Measurements from ENCODE around the gene LGALS7B. TPM values are rescaled to one million over a fixed set of nuclear protein-coding genes. Genes with fewer than 3 reads are reported as not detected.

LGALS7B gene
- total and polyA plus RNA-seq, 2 of the 8 experiments (the other 6 are each of a cell fraction or from before 2014, with no cell fraction given), result 3.6 TPM; not detected in 1

DNA sequence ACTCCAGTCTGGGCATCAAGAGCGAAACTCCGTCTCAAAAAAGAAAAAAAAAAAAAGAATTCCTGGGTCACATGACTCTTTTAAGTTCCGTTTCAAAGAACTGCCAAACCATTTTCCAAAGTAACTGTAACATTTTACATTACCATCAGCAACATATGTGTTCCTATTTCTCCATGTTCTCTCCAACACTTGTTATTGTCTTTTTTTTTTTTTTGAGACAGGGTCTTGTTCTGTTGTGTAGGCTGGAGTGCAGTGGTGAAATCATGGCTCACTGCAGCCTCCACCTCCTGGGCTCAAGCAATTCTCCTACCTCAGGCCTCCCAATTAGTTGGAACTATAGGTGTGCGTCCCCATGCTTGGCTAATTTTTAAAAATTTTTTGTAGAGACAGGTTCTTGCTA, 6.5 kb downstream of the LGALS7B start:
- Histone ChIP-seq H2BK5ac (ENCODE audit: low read depth, low read length) (no peak overlapping the region), H3K23me2 (ENCODE audit: low read depth, low read length) (no peaks in the 10 kb centered on the region), H3K79me1 (ENCODE audit: low read depth, low read length) (no peaks in the 10 kb centered on the region), H3K4me3 (ENCODE audit: extremely low read depth in 1 of 4, insufficient read depth in 2 of 4, low read depth in 3 of 4, low read length in 4 of 4) (no peak overlapping the region), H2AFZ (ENCODE audit: low read length) (no peak overlapping the region), H2BK20ac (ENCODE audit: low read length) (no peak overlapping the region), H2BK15ac (ENCODE audit: low read length) (no peak overlapping the region), H3K9ac (replicated peaks in 1 of 4; ENCODE audit: extremely low read depth in 1 of 4, low read depth in 3 of 4, low read length in 3 of 4) (no peak overlapping the region), H4K20me1 (replicated peaks in 1 of 2; ENCODE audit: control insufficient read depth in 1 of 2, insufficient read depth in 2 of 2, low read length in 2 of 2) (no peaks in the 10 kb centered on the region), H2BK120ac (replicated peaks; ENCODE audit: low read depth, low read length) (no peak overlapping the region), H3K27me3 (replicated peaks in 1 of 4; ENCODE audit: control insufficient read depth in 3 of 4, extremely low read depth in 1 of 4, insufficient read depth in 3 of 4, low read length in 3 of 4) (peaks cover 0 to 12% (median 3%) of the 10 kb centered on the region in 4 experiments; a peak in 4 of 7 replicates), H3K18ac (ENCODE audit: extremely low read depth, low read length) (no peak overlapping the region), H3K14ac (ENCODE audit: insufficient read length) (no peak overlapping the region), H4K91ac (replicated peaks; ENCODE audit: insufficient read length, low read length) (no peak overlapping the region), H4K8ac (ENCODE audit: extremely low read depth, insufficient read depth, low read length) (no peak overlapping the region), H3K9me3 (ENCODE audit: insufficient read depth in 2 of 2, low read depth in 1 of 2, low read length in 1 of 2) (no peaks in the 10 kb centered on the region; a peak in 1 of 4 replicates), H3K36me3 (ENCODE audit: control insufficient read depth in 2 of 4, insufficient read depth in 4 of 4, low read length in 3 of 4) (no peaks in the 10 kb centered on the region), H3K56ac (replicated peaks; ENCODE audit: insufficient read length, low read depth, low read length) (no peak overlapping the region), H3K4me1 (replicated peaks in 1 of 4; ENCODE audit: control insufficient read depth in 3 of 4, insufficient read depth in 4 of 4, low read length in 3 of 4) (peaks cover 0 to 2% (median 0%) of the 10 kb centered on the region in 4 experiments; a peak in 2 of 7 replicates), H4K5ac (ENCODE audit: insufficient read length, low read depth, low read length) (no peak overlapping the region), H3K79me2 (ENCODE audit: control insufficient read depth in 1 of 2, insufficient read depth in 2 of 2, low read length in 2 of 2) (no peaks in the 10 kb centered on the region), H2AK5ac (ENCODE audit: low read depth, low read length) (no peak overlapping the region), H2BK12ac (ENCODE audit: low read depth, low read length) (no peak overlapping the region), H3K23ac (ENCODE audit: insufficient read length) (no peak overlapping the region), H3K4ac (replicated peaks; ENCODE audit: insufficient read length, low read depth, low read length) (no peak overlapping the region), H3K27ac (ENCODE audit: low read depth, low read length) (no peak overlapping the region), H3K4me2 (ENCODE audit: insufficient read depth in 1 of 2, low read depth in 2 of 2, low read length in 2 of 2) (no peak overlapping the region)
- DNase-seq (ENCODE audit: low read depth in 1 of 2, low spot score in 2 of 2), result no peak
- POLR2A ChIA-PET (ENCODE audit: partially characterized antibody), result no interaction called here
- TF ChIP-seq CHD1 (IDR thresholded peaks at IDR 0.05; ENCODE audit: low read depth, low read length) (no peak), SUZ12 (IDR thresholded peaks at IDR 0.05; ENCODE audit: low read length) (no peak), TAF7 (optimal IDR thresholded peaks at IDR 0.05; ENCODE audit: borderline replicate concordance, low read depth, low read length) (no peak), GTF2F1 (IDR thresholded peaks at IDR 0.05; ENCODE audit: borderline replicate concordance, low read depth, low read length) (no peak), MAFK (IDR thresholded peaks at IDR 0.05; ENCODE audit: low read depth, low read length) (no peak), CHD2 (IDR thresholded peaks at IDR 0.05; ENCODE audit: low read length) (no peak), BCL11A (IDR thresholded peaks at IDR 0.05; ENCODE audit: low read depth in 2 of 2, low read length in 2 of 2) (no peak), RAD21 (IDR thresholded peaks at IDR 0.05 in 1 of 2, conservative IDR thresholded peaks at IDR 0.05 in 1 of 2; ENCODE audit: low read depth in 2 of 2, low read length in 2 of 2) (no peak), CBX8 (IDR thresholded peaks at IDR 0.05; ENCODE audit: borderline replicate concordance, low read depth, low read length) (no peak), NANOG (IDR thresholded peaks at IDR 0.05; ENCODE audit: insufficient read depth, low read depth, low read length, poor library complexity, severe bottlenecking) (no peak), GABPA (IDR thresholded peaks at IDR 0.05; ENCODE audit: borderline replicate concordance, insufficient read depth, low read length) (no peak), NRF1 (IDR thresholded peaks at IDR 0.05; ENCODE audit: low read depth, low read length) (no peak), CTBP2 (IDR thresholded peaks at IDR 0.05; ENCODE audit: borderline replicate concordance, insufficient read depth, insufficient read length, low read length) (no peak), PHF8 (conservative IDR thresholded peaks at IDR 0.05; ENCODE audit: low read depth, low read length) (no peak)
- no peak for FAIRE-seq
- CTCF ChIA-PET (ENCODE audit: partially characterized antibody), result no interaction called here
- 91% methylated on average over 4 of the region's 4 CpGs; no CpG with 5 or more reads in 1 of the 2 experiments for WGBS, 2 experiments (ENCODE audit: extremely low coverage in 1 of 2, insufficient coverage in 1 of 2, insufficient read length in 1 of 2, insufficient replicate concordance in 2 of 2, low coverage in 1 of 2, low lambda C conversion rate in 2 of 2, missing lambda C conversion rate in 1 of 2)
